CD4-positive, alpha-beta T cell treated with Interleukin-21 for 1 hour (primary cell): ENCODE data around the gene SLC16A11.
A peak's percentile ranks its signal among the peaks of the same experiment; 100 is the strongest.
"Not testable (repeated sequence)": the region's sequence is repeated elsewhere in the genome, so short reads cannot be mapped to it uniquely, and the experiment has no call there.

Experiments used
- DNase-seq: peaks from one replicate; pipeline ENCODE4 v3.0.0-alpha.2; 2020

Gene SLC16A11

GRCh38 chr17:7043497-7044198 lies at the start of gene SLC16A11:
TSS of gene SLC16A11 (minus strand) at chr17:7044092. CDS start at chr17:7043513, 579 bp downstream.
- no peak for DNase-seq

- not testable (repeated sequence) for DNase-seq
Measured at GRCh38 chr17:7091311-7092005, 47.6 kb upstream of the SLC16A11 start.

GRCh38 chr17:7089570-7089969 lies 45.7 kb upstream of the SLC16A11 start:
- not testable (repeated sequence) for DNase-seq

GRCh38 chr17:7088442-7088841 lies 44.5 kb upstream of the SLC16A11 start:
- DNase-seq = not testable (repeated sequence)

GRCh38 chr17:7084088-7084487 lies 40.2 kb upstream of the SLC16A11 start:
- DNase-seq = no peak

- no peak for DNase-seq
Measured at GRCh38 chr17:7083592-7083991, 39.7 kb upstream of the SLC16A11 start.

GRCh38 chr17:7081341-7082062 lies 37.6 kb upstream of the SLC16A11 start:
- peak; percentile 55 for DNase-seq

- no peak for DNase-seq
Measured at GRCh38 chr17:7080456-7081041, 36.7 kb upstream of the SLC16A11 start.

GRCh38 chr17:7079581-7080455 lies 35.9 kb upstream of the SLC16A11 start, which contains the start of gene CLEC10A:
TSS of gene CLEC10A (minus strand) at chr17:7080251. CDS start at chr17:7078812, 1,439 bp downstream.
- DNase-seq = no peak

GRCh38 chr17:7078711-7079110 lies 34.8 kb upstream of the SLC16A11 start:
- no peak for DNase-seq

- no peak for DNase-seq
Measured at GRCh38 chr17:7077911-7078546, 34.1 kb upstream of the SLC16A11 start.

GRCh38 chr17:7074931-7075330 lies 31.0 kb upstream of the SLC16A11 start:
- no peak for DNase-seq

GRCh38 chr17:7072406-7072805 lies 28.5 kb upstream of the SLC16A11 start:
- no peak for DNase-seq

- DNase-seq = no peak
Measured at GRCh38 chr17:7070712-7071111, 26.8 kb upstream of the SLC16A11 start.

- no peak for DNase-seq
Measured at GRCh38 chr17:7068268-7068667, 24.4 kb upstream of the SLC16A11 start.

GRCh38 chr17:7067198-7067597 lies 23.3 kb upstream of the SLC16A11 start:
- DNase-seq = no peak

GRCh38 chr17:7064261-7064660 lies 20.4 kb upstream of the SLC16A11 start:
- DNase-seq = no peak

GRCh38 chr17:7063518-7064094 lies 19.7 kb upstream of the SLC16A11 start:
- no peak for DNase-seq

- DNase-seq = no peak
Measured at GRCh38 chr17:7060165-7060891, 16.4 kb upstream of the SLC16A11 start.

GRCh38 chr17:7058831-7059447 lies 15.0 kb upstream of the SLC16A11 start:
- no peak for DNase-seq
